D341Med (cell line): ENCODE results near the gene PP2D1.
A peak's percentile ranks its signal among the peaks of the same experiment; 100 is the strongest.
"Not testable (repeated sequence)": the region's sequence is repeated elsewhere in the genome, so short reads cannot be mapped to it uniquely, and the experiment has no call there.

Experiments used
- DNase-seq: peaks from one replicate; pipeline ENCODE4 v3.0.0; 2012; ENCODE audit warnings: low spot score

PP2D1 gene

DNA sequence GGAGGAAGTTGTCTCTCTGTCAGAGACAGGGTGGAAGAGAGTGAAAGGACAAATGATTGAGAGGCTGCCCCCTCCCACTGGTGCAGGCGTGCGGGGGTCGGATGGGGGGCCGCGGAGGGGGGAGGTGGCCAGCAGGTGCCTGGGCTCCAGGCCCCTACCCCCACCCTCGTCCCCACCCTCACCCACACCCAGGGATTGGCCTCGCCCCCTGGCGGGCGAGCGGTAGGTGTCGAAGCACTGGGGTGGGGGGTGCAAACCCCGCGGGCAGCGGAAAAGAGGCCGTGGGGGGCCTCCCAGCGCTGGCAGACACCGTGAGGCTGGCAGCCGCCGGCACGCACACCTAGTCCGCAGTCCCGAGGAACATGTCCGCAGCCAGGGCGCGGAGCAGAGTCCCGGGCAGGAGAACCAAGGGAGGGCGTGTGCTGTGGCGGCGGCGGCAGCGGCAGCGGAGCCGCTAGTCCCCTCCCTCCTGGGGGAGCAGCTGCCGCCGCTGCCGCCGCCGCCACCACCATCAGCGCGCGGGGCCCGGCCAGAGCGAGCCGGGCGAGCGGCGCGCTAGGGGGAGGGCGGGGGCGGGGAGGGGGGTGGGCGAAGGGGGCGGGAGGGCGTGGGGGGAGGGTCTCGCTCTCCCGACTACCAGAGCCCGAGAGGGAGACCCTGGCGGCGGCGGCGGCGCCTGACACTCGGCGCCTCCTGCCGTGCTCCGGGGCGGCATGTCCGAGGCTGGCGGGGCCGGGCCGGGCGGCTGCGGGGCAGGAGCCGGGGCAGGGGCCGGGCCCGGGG is 27.9 kb upstream of the PP2D1 start, which contains the start of gene KAT2B:
TSS of gene KAT2B (plus strand) at position 682 of the 783 bp plus-strand sequence. CDS start at position 714, 32 bp downstream.
- peak; percentile 93 for DNase-seq

GRCh38 chr3:20039466-20039764 is 27.4 kb upstream of the PP2D1 start:
- DNase-seq: no peak

- no peak for DNase-seq
Observed at GRCh38 chr3:20038699-20039465, 26.8 kb upstream of the PP2D1 start.

DNA sequence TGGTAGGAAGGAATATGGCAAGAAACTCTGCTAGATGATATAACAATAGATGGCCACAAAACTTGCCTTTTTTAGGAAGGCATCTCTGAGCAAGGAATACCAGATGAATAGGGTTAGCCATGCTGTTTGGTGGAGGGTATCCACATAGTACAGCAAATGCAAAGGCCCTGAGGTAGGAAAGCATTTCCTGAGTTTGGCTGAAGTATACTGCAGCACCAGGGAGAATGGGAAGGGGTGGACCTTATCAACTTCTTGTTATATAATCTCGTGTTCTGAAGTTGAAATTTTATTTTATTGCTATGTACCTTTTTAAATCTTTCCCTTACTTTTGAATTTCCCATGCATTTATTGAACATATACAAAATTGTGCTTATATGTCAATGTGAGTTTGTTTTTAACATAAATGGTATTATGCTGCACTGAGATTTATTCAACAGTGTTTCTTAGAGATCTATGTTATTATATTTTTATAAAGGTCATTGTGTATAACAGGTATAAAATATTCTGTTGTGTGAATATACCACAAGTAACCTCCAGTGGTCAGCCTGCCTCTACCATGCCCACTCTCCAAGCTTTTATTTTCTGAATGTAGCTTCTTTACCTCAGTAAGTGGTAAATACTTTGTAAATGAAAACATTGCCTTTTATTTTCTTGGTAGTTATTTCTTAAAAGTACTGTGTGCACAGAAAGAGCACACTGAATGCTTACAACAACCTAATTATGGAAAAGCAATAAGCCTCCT is 25.4 kb upstream of the PP2D1 start:
- DNase-seq: no peak

GRCh38 chr3:20035019-20035418 is 23.0 kb upstream of the PP2D1 start:
- DNase-seq: no peak

DNA sequence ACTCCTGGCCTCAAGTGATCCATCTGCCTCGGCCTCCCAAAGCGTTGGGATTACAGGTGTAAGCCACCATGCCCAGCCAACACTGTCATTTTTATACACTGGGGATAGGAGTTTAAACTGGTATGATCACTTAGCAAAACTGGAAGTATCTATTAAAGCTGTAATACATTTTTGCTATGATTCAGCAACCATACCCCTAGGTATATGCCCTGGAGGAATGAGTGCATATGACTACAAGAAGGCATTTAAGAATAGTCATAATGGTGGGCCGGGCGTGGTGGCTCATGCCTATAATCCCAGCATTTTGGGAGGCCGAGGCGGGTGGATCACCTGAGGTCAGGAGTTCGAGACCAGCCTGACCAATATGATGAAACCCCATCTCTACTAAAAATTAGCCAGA is 19.9 kb upstream of the PP2D1 start:
- not testable (repeated sequence) for DNase-seq

GRCh38 chr3:20028905-20029331 is 16.9 kb upstream of the PP2D1 start:
- no peak for DNase-seq

DNA sequence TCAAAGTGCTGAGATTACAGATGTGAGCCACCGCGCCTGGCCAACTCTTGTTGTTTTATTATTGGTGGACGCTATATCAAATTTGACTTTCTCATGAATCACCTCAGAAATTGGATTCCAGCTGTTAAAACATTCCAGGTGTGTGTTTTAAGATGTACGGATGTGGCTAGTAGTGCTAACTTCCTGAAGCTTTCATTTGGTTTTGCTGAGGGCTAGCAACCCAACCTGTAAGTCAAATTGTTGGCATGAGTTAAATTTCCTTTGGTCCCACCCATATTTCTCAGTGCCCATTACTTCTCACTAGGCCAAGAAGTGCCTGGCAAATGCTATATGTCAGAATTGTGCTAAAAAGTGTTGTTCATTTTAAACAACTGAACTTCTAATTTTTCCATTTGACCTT is 15.1 kb upstream of the PP2D1 start:
- DNase-seq: no peak

GRCh38 chr3:20023623-20024405 is 11.8 kb upstream of the PP2D1 start:
- no peak for DNase-seq

DNA sequence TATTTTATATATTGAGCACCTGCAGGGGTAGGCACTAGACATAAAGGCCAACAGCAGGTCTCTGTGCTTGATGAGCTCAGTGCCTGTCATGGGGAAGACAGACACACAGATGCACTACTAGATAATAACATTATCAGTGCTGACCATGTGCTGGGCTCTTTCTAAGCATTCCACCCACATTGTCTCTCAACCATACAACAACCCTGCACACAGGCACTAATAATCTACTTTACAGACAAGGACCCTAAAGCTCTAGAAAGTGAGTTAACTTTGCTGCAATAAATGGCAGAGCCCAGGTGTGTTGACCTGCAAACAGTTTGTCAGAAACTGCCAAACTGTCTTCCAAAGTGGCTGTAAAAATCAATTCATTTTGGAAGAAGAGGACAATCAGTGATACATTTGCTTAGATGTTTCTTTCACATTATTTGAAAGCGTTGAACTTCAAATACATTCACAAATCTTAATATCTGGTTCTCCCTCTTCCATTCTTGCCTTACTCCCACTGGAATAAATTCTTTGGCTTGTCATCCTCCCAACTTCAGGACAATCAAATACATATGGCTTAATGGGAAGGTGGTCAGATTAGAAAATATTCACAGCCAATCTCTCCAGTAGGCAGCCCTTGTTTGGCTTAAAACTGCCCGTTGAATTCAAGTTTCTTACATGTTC is 11.0 kb upstream of the PP2D1 start:
- no peak for DNase-seq

DNA sequence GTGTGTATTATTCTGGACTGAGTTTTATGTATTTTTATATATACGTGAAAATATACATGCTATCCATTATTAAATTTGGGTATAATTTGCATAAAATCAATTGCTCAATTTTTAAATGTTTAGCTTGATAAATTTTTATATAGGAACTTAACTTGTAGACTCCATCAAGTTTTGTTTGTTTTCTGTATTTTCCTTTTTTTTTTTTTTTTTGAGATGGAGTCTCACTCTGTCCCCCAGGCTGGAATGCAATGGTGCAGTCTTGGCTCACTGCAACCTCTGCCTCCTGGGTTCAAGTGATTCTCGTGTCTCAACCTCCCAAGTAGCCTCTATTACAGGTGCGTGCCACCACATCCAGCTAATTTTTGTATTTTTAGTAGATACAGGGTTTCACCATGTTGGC is 4.0 kb upstream of the PP2D1 start:
- DNase-seq: not testable (repeated sequence)

GRCh38 chr3:20015525-20015924 is 3.5 kb upstream of the PP2D1 start:
- no peak for DNase-seq

DNA sequence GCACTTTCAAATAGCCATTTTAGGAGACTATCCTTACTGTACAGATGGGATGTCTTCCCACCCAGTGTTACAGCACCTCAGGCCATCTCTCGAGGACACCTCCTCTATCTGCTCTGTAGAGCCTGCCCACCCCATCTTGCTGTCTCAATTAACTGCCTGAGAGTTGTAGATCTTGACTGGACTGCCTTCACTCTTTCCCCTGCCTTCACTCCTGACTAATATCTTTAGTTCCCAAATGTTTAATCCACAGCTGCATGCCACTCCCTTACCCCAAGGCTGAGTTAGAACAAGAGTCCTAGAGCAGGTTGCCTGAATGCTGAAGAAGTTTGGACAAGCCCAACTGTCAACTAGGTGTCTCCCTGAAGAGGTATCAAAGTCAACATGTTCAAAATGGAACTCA is 1.3 kb upstream of the PP2D1 start:
- no peak for DNase-seq

GRCh38 chr3:20008646-20009045 is 3.4 kb downstream of the PP2D1 start:
- no peak for DNase-seq

DNA sequence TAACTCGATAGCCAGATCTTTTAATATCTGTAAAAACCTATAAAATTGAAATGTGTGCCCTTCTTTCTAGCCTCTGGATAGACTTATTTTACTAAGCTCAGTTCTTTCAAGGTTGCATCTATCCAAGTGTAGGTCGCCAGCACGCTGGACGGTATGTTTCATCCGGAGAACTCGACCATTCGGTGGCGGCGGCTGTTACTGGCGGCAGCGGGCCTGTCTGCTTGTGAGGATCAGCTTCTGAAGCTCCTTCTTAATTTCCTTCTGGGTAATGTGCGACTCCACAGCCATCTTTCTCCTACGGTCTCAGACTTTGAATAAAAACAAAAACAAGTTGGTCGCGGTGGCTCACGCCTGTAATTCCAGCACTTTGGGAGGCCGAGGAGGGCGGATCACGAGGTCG is 4.1 kb downstream of the PP2D1 start:
- no peak for DNase-seq

DNA sequence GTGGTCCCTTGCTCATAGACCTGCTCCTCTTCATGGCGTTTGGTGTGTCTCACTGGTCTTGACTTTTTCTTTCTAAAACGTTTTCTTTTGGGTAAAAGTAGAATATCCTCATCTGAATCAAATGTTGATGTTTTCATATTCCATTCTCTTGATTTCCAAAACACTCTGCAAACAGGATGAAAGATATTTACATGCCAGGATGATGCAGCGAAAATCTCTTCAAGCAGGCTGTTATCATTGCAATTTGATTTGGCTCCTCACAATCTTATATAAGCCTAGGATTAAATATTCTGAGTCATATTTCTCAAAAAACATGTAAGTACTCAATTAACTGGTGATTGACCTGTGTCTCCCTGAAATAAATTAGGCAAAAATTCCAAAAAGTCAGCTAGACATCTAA is 10.1 kb downstream of the PP2D1 start:
- DNase-seq: no peak

DNA sequence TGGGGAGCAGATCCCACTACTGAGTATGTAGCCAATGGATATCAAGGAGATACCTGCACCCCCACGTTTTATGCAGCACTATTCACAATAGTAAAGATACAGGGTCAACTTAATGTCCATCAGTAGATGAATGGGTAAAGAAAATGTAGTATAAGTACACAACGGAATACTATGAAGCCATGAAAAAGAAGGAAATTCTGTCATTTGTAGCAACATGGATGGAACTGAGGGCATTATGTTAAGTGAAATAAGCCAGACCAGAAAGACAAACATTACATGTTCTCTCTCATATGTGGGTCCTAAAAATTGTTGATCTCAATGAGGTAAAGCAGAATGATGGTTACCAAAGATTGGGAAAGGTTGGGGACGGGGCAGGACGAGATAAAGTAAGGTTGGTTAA is 14.6 kb downstream of the PP2D1 start:
- no peak for DNase-seq

DNA sequence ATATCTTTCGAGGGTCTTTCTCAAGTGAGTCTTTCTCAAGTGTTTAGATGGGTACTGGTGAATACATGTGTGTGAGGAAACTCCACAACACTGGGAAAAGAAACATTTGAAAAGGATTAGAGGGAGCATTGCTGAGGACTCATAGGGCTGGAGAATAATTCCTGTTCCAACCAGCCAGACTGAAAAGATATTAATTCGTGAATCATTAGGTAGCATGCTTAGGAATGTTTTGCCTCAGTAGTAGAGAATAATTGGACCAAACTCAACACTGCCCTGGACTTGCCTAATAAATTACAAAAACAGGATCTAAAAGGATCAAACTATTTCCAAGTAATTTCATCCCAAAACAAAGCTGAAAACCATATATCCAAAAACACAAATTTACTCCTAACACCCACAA is 17.3 kb downstream of the PP2D1 start:
- DNase-seq: no peak

GRCh38 chr3:19988904-19989303 is 23.2 kb downstream of the PP2D1 start:
- not testable (repeated sequence) for DNase-seq

DNA sequence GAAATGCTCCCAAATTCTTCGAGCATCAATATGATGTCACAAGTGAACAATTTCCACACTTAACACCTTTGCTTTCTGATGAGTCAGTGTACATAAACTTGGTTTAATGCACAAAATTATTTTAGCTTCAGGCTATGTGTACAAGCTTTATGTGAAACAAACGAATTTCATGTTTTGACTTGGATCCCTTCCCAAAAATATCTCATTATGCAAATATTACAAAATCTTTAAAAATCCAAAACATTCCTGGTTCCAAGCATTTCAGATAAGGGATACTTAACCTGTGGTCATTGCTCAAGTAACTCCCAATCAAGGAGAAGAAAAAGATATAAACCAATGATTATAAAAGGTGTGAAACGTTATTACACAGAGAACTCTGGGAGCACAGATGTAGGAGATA is 40.0 kb downstream of the PP2D1 start:
- no peak for DNase-seq

DNA sequence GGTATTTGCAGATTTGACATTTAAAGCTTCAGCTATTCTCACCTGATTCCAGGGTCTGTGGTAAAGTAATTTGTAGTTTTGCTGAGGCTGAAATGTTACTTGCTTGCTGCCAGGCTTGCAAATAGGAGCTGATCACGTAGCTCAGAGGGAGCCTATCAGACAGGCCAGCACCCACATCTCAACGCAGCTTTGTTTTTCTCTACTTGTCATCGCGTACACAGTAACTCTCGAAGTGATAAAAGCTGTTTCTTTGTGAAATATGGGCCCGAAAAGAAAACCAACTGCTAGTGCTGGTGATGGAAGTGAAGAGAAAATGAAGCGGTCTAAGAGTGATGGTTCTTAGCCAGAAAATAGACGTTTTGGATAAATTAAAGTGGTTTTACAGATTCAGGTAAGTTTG is 41.7 kb downstream of the PP2D1 start:
- no peak for DNase-seq

- no peak for DNase-seq
Observed at GRCh38 chr3:19967812-19968211, 44.3 kb downstream of the PP2D1 start.
